ENCODE measurements around the gene HTT.

DNA sequence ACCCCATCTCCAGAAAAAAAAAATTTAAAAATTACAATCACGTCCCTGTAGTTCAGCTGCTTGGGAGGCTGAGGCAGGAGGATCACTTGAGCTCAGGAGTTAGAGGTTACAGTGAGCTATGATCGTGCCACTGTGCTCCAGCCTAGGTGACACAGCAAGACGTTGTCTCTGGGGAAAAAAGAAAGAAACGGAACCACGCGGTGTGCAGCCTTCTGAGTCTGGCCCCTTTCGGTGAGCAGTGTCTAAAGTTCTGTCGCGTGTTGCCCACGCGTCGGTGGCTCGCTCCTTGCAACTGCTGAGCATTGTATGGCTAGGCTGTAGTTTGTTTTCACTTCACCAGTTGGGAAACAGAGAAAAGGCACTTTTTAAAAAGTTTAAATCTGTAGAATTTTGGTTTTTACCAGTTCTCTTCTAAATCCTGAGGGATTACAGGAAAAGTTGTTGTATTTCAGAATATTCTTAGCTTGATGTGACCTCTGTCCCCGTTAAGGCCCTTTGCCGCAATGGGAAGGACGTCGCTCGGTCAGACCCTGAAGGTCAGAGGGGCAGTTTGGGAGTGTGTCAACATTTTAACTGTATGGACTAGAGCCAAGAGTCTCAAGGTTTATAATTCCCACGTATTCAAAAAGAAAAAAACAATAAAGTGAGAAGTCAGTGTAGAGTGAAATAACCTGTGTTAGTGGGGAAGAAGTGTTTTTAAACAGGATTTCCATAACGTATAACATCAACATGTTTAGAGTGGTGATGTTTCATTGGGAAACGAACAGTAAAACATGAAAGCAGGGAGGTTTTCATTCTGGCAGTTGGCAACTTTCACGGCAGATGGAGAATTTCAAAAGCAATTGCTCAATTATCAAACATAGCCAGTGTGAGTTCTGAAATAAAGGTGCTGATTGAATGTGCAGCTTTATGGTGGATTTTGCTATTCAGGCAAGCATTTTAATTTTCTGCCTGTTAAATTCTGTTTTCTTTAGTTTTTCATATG is 128.6 kb downstream of the HTT start:
- TF ChIP-seq EZH2 (IDR thresholded peaks at IDR 0.05; ENCODE audit: borderline replicate concordance, low read depth, low read length, poor library complexity, severe bottlenecking) (no peak), CTCF (conservative IDR thresholded peaks at IDR 0.05; ENCODE audit: low read depth, low read length) (no peak)
